AG10803 (cell line): Measurements from ENCODE around the gene MAPT.
"Not testable (repeated sequence)": the region's sequence is repeated elsewhere in the genome, so short reads cannot be mapped to it uniquely, and the experiment has no call there.

Experiments used
- DNase-seq: peaks from one replicate; pipeline ENCODE4 v3.0.0; 2010; ENCODE audit warnings: low read depth
- H3K4me3 ChIP-seq: 2 replicates; pipeline ENCODE4 v1.5.1; 2011; ENCODE audit warnings: mild to moderate bottlenecking, low read length, control low read depth
- CTCF ChIP-seq: conservative IDR thresholded peaks from 2 replicates; pipeline ENCODE4 v1.5.1; 2011; ENCODE audit warnings: mild to moderate bottlenecking, low read length, control low read depth, inconsistent platforms

Gene MAPT

GRCh38 chr17:45935197-45935709, 40.9 kb downstream of the MAPT start:
- no peak overlapping the region for H3K4me3 ChIP-seq
- no peak for TF ChIP-seq CTCF
- no peak for DNase-seq

GRCh38 chr17:45935710-45936509, 41.6 kb downstream of the MAPT start:
- no peak for DNase-seq
- no peak for TF ChIP-seq CTCF
- no peak overlapping the region for H3K4me3 ChIP-seq

GRCh38 chr17:45936610-45937009, 42.3 kb downstream of the MAPT start:
- TF ChIP-seq CTCF: no peak
- DNase-seq: no peak
- no peak overlapping the region for H3K4me3 ChIP-seq

GRCh38 chr17:45937186-45937585, 42.8 kb downstream of the MAPT start:
- H3K4me3 ChIP-seq, DNase-seq: not testable (repeated sequence)

GRCh38 chr17:45939395-45939794, 45.0 kb downstream of the MAPT start:
- DNase-seq: no peak
- TF ChIP-seq CTCF: no peak
- H3K4me3 ChIP-seq: no peak overlapping the region

GRCh38 chr17:45940293-45940692, 45.9 kb downstream of the MAPT start:
- no peak for TF ChIP-seq CTCF
- H3K4me3 ChIP-seq: no peak overlapping the region
- DNase-seq: no peak

GRCh38 chr17:45940826-45941225, 46.5 kb downstream of the MAPT start:
- DNase-seq: no peak
- no peak overlapping the region for H3K4me3 ChIP-seq
- TF ChIP-seq CTCF: no peak
